GM12873 (cell line): Measurements from ENCODE around the gene HJURP.

ENCODE experiments used
- CTCF ChIP-seq: IDR thresholded peaks from 2 replicates; pipeline ENCODE4 v1.5.1; 2012; ENCODE audit warnings: low read depth, mild to moderate bottlenecking, moderate library complexity, low read length, control low read depth; ENCODE audit not compliant: insufficient read depth; ENCODE audit errors: missing control alignments

Gene HJURP

GRCh38 chr2:233853883-233854240 lies 473 bp downstream of the HJURP start:
- TF ChIP-seq CTCF = no peak

- no peak for TF ChIP-seq CTCF
These were observed 982 bp downstream of the HJURP start for GRCh38 chr2:233853353-233853752.

GRCh38 chr2:233852056-233852455 lies 2.3 kb downstream of the HJURP start:
- no peak for TF ChIP-seq CTCF

- TF ChIP-seq CTCF = no peak
These were observed 3.2 kb downstream of the HJURP start for GRCh38 chr2:233851169-233851568.

- no peak for TF ChIP-seq CTCF
These were observed 3.6 kb downstream of the HJURP start for GRCh38 chr2:233850745-233851144.

GRCh38 chr2:233849607-233850271 lies 4.6 kb downstream of the HJURP start:
- TF ChIP-seq CTCF = no peak

- no peak for TF ChIP-seq CTCF
These were observed 6.1 kb downstream of the HJURP start for GRCh38 chr2:233848276-233848675.
